Activated T-cell treated with anti-CD3 and anti-CD28 coated beads for 48 hours (primary cell): ENCODE measurements around the gene C10orf53.

Source experiments
- DNase-seq: peaks from one replicate; pipeline ENCODE4 v3.0.0-alpha.2; 2020; ENCODE audit warnings: low read depth

C10orf53 gene

GRCh38 chr10:49737474-49738201 lies 58.2 kb downstream of the C10orf53 start:
- DNase-seq, result no peak

- no peak for DNase-seq
Measured at GRCh38 chr10:49738616-49739360, 59.3 kb downstream of the C10orf53 start.

- no peak for DNase-seq
Measured at GRCh38 chr10:49739426-49739825, 60.0 kb downstream of the C10orf53 start.

GRCh38 chr10:49740346-49741107 lies 61.1 kb downstream of the C10orf53 start:
- no peak for DNase-seq

GRCh38 chr10:49741108-49741995 lies 61.9 kb downstream of the C10orf53 start:
- no peak for DNase-seq

DNA sequence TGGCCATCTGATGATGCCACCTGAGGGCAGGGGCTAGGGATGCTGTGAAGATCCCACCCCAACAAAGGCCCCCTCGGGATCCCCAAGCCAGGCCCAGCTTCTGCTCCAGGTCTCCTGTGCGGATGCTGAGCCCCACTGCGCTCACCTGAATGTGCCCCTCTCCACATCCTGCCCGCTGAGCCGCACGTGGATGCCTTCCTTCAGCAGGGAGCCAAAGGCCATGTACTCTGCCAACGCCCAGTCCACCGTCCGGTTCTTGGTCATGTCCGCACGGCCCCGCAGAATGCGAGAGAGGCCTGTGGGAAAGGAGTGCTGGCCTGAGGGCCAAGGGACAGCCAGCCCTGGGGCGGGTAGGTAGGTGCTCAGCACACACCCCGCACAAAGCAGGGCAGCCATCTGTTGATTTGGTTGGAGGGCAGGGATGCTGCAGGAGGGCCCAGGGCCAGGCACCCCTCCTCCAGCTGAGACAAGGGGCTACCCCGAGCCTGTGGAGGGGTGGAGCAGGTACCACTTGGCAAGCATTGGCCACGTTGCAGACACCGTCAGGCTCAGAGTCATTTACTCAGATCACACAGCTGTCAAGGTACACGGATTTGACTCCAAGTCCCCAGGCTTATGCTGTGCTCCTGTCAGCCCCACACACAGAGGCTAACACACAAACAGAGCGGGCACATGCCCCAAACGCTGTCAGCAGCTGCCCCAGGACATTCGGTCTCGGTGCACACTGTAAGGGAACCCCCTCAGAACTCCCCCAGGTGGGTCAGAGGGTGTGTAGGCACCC lies 63.4 kb downstream of the C10orf53 start:
- DNase-seq, result no peak

DNA sequence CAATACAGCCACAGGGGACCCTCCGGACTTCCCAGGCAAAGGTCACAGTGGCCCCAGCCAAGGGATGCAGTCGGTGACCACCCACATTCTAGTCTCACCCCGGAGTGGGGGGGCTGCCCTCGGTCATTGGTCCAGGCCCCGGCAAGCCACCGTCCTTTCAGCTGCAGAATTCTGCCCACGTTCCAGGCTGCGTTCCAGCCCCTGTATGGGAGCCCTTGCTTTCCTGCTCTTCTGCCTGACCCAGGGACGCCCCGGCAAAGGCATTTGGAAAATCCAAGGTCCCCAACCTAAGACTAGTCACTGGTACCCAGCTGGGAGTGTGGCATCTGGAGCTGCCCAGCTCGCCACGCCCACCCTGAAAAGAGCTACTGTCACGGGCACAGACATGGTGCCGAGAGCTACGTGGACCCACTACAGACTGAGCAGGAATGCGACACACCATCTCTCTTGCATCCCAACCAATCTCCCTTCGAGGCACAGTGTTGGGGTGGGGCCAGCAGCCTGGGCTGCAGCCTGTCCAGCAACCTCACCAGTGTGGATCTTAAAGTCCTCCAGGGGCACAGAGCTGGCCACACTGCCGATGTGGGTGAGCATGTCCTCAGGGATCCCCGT lies 64.1 kb downstream of the C10orf53 start:
- no peak for DNase-seq

DNA sequence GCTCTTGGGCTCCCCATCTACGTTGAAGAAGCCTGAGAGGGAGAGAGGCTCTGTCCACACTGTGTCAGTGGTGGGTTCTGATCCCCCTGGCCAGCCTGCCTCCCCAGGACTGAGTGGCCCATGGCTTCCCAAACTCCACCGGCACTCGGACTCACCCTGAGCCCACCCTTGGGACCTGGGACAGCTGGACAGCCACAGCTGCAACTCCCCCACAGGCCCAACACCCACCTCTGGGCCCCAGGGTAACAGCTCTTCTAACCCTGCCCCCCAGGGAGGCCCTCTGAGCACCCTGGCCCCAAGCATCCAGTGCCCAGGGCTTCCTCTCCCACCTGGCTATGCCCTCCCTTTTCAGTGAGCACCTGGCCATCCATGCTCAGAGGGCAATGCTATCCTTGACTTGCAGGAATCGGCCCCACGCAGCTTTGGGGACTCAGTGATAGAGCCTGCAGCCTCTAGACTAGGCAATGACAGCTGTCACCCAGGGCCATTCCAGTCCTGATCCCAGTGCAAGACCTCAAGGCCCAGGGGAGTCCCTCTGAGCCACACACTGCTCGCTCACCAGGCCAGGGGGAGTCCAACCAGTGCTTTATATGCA lies 64.7 kb downstream of the C10orf53 start:
- DNase-seq, result no peak

DNA sequence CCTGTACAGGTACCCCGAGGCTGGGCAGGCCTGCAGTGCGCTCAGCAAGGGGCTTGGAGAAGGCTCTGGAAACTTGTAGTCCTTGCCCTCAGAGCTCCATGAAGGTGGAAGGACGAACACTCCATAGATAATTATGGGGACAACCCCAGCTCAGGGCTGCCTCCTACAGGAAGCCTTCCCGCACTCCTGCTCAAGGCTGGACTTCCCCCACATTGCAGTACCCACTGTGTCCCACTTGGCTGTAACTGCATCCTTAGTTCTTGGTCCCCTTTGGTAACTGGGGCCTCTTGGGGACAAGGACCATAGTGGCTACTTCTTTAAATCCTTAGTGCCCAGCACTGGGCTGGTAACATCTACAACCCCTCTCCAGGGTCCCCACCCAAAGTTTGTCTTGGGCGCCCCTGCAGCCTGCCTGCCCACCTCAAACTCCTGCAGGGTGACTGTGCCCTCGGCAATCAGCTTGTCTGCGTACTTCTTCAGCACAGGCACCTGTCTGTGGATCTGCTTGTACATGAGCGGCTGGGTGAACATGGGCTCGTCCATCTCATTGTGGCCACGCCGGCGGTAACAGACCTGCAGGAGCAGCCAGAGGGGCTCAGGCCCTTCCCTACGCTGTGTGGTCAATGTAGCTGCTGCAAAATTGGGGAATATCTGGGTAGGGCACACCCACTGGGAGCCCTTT lies 65.6 kb downstream of the C10orf53 start:
- DNase-seq, result no peak

- DNase-seq, result no peak
Measured at GRCh38 chr10:49745756-49746155, 66.3 kb downstream of the C10orf53 start.

- DNase-seq, result no peak
Measured at GRCh38 chr10:49746626-49747302, 67.3 kb downstream of the C10orf53 start.
